Fibroblast of skin of right biceps (primary cell): Measurements from ENCODE around the gene SLC39A1.
"Not testable (repeated sequence)": the region's sequence is repeated elsewhere in the genome, so short reads cannot be mapped to it uniquely, and the experiment has no call there.

ENCODE experiments used
- DNase-seq: peaks from one replicate; pipeline ENCODE4 v3.0.0-alpha.2; 2013

SLC39A1 gene

DNA sequence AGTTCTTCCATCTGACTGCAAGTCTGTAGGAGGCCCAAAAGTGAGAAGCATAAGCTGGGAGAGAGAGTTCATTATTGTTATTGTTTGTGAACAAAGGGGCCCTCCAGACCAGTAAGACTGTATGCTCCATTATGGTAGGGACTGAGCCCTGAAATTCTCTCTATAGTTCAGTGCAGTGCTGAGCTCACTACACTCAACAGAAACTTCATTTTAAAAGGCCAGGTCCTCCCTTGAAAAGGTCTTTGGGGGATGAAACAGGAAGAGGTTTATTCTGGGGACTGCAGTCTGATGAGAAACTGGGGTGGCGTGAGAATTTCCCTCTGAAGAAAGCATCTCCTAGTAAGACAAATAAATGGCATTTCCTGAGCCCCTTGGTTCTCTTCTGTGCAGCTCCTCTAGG is 35.1 kb downstream of the SLC39A1 start:
- DNase-seq, result no peak

DNA sequence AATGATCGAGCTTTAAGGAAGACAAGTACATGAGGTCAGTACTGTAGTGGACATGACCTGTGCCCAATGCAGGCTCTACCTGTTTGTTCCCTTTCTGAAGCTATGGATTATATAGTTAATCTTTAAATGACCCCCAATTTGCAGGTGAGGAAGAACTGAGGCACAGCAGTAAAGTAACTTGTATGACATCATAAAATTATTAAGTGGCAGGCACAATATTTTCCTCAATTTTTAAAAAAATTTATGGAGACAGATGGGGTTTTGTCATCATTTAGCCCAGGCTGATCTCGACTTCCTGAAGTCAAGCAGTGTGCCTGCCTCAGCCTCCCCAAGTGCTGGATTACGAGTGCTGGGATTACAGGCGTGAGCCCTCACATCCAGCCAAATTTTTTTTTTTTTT is 36.9 kb downstream of the SLC39A1 start:
- no peak for DNase-seq

DNA sequence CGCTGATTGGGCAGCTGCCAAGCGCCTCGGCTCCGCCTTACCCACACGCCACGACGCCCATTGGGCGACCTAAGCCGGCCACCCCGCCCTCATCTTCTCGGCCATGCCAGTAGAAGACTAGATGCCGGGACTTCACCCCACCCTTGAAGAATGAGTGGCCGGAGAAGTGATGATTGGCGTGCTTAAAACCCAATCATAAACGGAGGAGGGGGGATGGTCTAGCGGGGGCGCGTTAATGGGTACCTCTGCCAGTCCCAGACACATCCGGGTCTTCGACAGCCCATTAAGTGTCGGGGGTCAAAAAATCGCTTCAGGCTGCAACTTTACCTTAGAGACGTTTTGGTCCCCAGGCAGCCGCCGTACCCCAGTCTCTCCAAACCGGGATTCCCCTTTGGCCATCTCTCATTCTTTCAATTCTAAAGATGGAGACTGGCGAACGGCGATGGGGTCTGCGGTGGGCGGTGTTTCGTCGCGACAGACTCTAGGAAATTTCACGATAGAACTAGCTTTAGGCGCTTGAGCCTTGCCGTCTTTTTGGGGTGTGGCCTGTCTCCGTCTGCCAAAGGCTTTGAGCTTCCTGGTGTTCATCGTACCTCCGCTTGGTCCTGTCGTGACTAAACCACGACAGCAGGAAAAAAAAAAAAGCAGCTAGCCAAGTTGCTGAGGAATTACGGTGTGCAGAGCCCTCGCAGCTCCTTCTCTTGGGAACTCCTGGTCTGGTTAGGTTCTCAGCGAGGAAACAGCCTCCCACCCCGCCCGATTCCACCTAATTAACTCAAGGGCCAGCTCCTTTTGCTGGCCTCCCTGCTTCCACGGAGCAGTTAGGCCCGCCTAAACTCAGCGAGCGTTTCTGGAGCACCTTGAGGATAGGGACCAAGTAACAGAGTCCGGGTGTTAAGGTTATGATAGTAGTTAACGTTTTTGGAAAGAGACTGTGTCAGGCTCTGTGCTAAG is 40.1 kb downstream of the SLC39A1 start, which contains the start of gene GATAD2B:
Gene GATAD2B, minus strand, starts transcription at position 1 of the 954 bp plus-strand sequence. CDS start 94,625 bp downstream, outside the sequence.
- peak; percentile 100 for DNase-seq

DNA sequence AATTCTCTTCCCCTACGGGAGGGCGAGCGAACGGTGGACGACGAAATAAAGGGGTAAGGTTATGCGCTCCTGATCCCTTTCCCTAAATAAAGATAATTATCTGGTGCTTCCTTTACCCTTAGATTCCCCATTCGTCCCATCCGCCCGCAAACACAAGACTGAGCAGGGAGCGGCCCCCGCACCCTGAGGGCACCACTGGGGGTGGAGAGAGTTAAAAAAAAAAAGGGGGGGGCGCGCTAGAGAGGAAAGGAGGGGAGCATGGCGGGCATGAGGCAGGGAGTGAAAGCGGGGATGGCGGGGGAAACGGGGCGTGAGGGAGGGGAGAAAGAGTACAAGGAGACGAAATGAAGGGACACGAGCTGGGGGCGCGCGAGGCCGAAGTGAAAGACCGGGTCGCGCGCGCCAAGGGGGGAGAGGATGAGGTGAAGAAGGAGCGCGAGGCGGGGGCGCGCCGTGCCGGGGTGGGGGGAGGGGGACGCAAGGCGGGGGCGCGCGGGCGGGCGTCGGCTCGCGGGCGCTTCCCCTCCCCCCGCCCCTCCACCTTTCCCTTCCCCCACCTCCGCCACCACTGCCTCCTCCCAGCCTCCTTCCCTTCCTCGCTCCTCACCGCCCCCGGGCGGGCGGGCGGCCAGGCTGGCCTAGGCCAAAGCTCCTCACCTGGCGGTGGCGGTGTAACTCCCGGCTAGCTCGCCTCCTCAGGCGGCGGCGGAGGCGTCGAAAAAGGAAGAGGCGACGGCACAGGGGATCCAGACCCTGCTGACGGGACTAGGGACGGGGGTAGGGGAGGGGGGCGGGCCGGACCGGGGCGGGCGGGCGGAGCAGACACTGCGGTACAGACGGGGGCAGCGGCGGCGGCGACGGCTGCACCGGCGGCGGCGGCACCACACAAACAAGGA is 41.0 kb downstream of the SLC39A1 start:
- no peak for DNase-seq

DNA sequence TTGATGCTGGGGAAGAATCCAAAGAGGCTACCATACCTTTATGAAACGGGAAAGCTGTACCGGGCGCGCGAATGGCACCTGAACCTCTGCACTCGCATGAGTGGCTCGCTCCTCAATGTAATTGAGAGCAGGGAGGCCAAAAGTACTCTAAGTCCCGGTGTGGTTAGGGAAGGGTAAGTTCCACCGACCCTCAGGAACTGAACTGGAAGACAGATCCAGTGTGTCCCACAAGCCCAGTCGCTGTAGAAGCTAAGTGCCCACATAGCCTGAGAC is 41.6 kb downstream of the SLC39A1 start:
- no peak for DNase-seq

DNA sequence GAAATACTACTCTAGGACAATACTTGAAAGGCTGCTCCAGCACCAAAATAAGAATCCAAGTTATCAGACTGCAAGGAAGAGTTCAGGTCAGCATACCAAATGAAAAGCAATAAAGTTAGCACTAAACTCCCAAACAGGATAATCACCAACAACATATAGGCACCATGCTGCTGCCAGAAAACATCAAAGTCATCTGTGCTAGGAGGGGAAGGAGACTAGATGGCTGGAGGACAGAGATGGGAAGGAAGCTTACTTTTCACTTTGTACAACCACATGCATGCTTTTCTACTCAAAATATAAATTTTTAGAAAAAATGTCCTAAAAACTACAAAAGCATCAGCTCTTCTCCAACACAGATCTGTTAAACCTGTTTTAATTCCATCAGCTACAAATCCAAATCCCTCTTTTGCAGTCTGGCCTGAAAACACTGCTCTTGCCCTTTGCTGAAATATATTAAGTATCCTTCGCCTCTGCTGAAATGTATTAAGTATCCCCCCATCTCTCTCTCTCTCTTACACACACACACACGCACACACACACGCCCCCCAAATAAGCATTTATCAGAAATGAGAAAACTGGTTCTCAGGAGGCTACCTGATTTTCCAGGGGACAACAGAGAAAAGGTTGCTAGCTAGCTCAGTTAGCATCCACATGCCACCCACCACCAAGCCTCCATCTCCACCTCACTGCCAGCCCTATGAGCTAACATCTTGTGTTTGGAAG is 42.1 kb downstream of the SLC39A1 start:
- no peak for DNase-seq

DNA sequence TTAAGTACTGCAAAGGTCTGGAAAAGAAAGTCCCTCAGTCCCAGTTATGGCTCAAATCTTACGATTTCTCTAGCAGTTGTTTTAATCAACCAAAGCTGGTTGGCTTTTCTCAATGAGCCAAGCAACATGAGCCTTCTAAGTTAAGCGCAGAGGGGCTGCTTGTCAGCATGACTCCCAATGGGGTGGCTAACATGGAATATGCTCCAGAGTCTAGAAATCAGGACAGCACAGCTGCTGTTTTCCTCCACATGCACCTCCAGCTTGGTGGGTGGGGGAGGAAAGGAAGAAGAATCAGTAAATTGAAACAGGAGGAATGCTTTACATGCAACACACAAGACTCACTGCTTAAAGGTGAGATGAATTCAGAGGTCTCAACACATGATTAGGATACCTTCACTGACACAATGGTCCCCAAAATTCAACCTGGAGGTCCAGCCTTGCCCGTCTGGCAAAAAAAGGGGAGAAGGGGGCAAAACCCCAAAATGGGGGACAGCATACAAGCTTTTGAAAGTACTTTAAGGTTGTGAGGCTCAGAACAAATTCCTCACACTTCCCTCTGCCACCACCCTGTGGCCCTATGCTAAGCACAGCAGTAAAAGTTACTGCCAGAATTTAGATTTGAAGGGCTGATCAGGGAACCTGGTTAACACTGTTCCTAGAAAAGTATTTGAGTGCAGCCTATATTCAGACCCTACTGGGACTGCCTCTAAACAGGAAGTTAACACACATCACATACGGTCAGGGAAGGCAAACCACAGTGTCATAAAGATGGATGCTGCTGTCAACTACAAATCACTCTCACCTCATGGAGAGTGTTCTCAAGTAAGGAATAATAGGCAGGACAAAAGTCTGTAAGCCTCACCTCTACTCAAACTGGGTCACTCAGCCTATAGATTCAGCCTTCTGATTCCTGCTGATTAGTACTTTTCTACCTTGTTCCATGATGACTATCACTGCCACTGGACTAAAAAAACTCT is 43.2 kb downstream of the SLC39A1 start:
- peak; percentile 61 for DNase-seq

DNA sequence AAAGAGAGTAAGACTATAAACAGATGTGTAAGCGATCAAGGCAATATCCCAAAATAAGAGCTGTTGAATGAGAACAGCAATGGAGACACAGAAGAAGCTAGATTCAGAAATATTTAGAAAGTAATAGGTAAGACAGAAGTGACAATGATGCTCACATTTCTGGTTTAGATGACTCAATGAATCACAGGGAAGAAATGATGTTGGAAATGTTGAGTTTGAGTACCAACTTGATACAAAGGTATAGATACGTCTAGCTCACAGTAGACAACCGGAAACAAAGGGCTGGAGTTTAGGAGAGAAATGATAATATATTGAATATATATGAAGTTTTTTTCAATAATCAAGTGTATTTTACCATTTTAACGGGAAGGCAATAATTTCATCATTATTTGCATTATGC is 47.0 kb downstream of the SLC39A1 start:
- no peak for DNase-seq

DNA sequence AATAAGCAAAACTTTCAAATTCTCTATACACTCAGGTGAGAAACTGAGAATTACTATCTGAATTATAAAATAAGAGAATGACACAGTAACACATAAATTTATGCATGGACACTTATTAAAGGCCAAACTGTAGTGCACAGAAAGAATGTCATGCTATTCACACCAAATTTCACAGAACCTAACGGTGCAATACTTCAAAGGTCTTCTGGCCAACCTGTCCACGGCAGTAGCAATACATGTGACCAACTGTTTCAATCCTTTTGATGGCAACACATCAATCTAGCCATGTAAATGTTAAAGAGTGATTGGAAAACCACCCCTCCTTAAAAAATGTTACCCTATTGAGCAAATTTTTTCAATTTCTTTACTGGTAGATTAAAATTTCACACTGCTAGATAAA is 51.0 kb downstream of the SLC39A1 start:
- no peak for DNase-seq

DNA sequence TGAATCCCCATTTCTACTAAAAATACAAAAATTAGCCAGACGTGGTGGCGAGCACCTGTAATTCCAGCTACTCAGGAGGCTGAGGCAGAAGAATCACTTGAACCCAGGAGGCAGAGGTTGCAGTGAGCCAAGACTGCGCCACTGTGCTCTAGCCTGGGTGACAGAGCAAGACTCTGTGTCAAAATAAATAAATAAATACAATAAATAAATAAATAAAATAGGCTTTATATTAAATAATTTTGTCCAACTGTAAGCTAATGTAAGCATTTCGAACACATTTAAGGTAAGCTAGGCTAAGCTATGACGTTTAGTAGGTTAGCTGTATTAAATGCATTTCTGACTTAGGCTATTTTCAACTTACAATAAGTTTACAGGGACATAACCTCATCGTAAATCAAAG is 52.8 kb downstream of the SLC39A1 start:
- DNase-seq, result not testable (repeated sequence)
